ENCODE results near the gene PARP4. TPM values are rescaled to one million over a fixed set of nuclear protein-coding genes. Genes with fewer than 3 reads are reported as not detected.
"Not testable (repeated sequence)": the region's sequence is repeated elsewhere in the genome, so short reads cannot be mapped to it uniquely, and the experiment has no call there.

Gene PARP4
- total RNA-seq, 1 experiment from 2014 or later: 25.9 TPM

DNA sequence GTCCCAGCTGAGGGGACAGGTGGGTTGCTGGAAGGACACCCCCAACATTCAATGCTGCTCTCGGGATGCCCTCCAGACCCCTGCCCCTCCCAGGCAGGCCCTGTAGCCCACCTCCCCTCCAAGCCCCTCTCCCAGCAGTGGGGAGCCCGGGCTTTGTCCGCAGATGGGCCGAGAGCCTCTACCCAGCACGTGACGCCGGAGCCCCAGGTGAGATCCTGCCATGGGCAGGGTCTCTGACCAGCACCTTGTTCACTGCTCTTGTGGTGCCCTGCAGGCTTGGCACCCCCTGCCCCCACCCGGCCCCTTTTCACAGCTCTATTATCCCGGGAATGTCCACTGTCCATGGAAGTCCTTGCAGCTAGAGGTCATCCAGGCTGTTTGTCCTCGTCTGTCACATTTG is 126.7 kb downstream of the PARP4 start:
- no CpG with 5 or more reads among the region's 10 CpGs for WGBS (ENCODE audit: extremely low coverage, insufficient read length, low lambda C conversion rate)

DNA sequence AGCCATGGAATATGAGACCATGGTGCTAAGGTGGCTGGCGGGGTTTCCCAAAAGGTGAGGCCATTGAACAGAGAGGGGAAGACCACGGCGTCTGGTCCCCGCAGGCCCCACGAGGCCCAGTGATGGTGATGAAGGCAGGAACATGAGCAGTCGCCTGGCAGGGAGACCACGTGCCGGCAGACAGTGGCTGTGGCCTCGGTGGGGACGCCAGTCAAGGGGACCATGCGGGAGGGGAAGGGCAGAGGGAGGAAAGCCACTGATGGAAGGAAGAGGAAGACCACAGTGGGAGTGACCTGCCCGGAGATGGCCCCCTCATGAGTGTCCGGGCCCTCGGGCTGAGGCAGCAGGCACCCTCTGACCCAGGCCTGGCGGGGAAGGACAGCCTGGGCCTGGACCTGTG is 127.6 kb downstream of the PARP4 start:
- not testable (repeated sequence) for H3K4me1 ChIP-seq (ENCODE audit: insufficient read depth, low read length); H3K23ac ChIP-seq (ENCODE audit: insufficient read length, low read depth, low read length); H2BK5ac ChIP-seq (ENCODE audit: insufficient read length, low read length); H3K23me2 ChIP-seq (ENCODE audit: insufficient read length, low read depth, low read length, poor library complexity, severe bottlenecking); H3K36me3 Mint-ChIP-seq (ENCODE audit: insufficient read depth in 1 of 3, low read depth in 3 of 3); H3K27me3 Mint-ChIP-seq (ENCODE audit: low read depth); H2BK20ac ChIP-seq (ENCODE audit: low read depth, low read length, poor library complexity, severe bottlenecking); H2AFZ ChIP-seq (ENCODE audit: low read length); H2BK120ac ChIP-seq (ENCODE audit: low read depth, low read length, poor library complexity, severe bottlenecking); H3K18ac ChIP-seq (ENCODE audit: insufficient read length, low read depth, low read length); H4K91ac ChIP-seq (ENCODE audit: insufficient read length, low read depth, low read length); H3K27me3 ChIP-seq (ENCODE audit: insufficient read depth, low read length); H4K20me1 ChIP-seq (ENCODE audit: control insufficient read depth, insufficient read depth, insufficient read length); H3K9me3 Mint-ChIP-seq; H3T11ph ChIP-seq (ENCODE audit: low read length); H3K14ac ChIP-seq (ENCODE audit: insufficient read depth, low read length); H3K9me3 ChIP-seq (ENCODE audit: control insufficient read depth, low read depth, low read length); H3K4ac ChIP-seq (ENCODE audit: low read depth, low read length); H3K4me3 Mint-ChIP-seq; H4K8ac ChIP-seq (replicated peaks; ENCODE audit: insufficient read length, low read depth, low read length); H2AK5ac ChIP-seq (ENCODE audit: insufficient read length, low read length); H3K56ac ChIP-seq (ENCODE audit: insufficient read length, low read depth, low read length); H3K79me2 ChIP-seq (ENCODE audit: insufficient read depth, low read length); H2BK15ac ChIP-seq (ENCODE audit: low read depth, low read length); H2BK12ac ChIP-seq (ENCODE audit: insufficient read length, low read depth, low read length); H3K4me2 ChIP-seq (ENCODE audit: insufficient read depth, insufficient read length, low read length); DNase-seq; H3K79me1 ChIP-seq (ENCODE audit: insufficient read depth, low read depth, low read length, poor library complexity, severe bottlenecking); H3K9ac ChIP-seq (ENCODE audit: extremely low read depth, insufficient read length, low read length); H3K27ac ChIP-seq (ENCODE audit: insufficient read length, low read depth, low read length); H4K5ac ChIP-seq (ENCODE audit: insufficient read length, low read depth, low read length)
- Mint-ChIP-seq H3K4me1 (peaks cover 10 to 11% of the 10 kb centered on the region in 2 experiments), H3K27ac (peak overlapping the region in 1 of 3 experiments; percentile 91; a peak in 1 of 7 replicates)
- WGBS (ENCODE audit: extremely low coverage, insufficient read length, low lambda C conversion rate): no CpG with 5 or more reads among the region's 15 CpGs

More for the DNA sequence above, 126.7 kb downstream of the PARP4 start:
- no peak overlapping the region for H3K18ac ChIP-seq (ENCODE audit: insufficient read length, low read depth, low read length)
- no peak overlapping the region for H3K4me2 ChIP-seq (ENCODE audit: insufficient read depth, insufficient read length, low read length)
- no peak overlapping the region for H3K27ac Mint-ChIP-seq
- no peak overlapping the region for H3K23ac ChIP-seq (ENCODE audit: insufficient read length, low read depth, low read length)
- H3K79me2 ChIP-seq (ENCODE audit: insufficient read depth, low read length): no peaks in the 10 kb centered on the region
- no peaks in the 10 kb centered on the region; the same call in none of the 2 replicates for H3K27me3 Mint-ChIP-seq (ENCODE audit: low read depth)
- H3T11ph ChIP-seq (ENCODE audit: low read length): no peak overlapping the region
- no peak overlapping the region for H4K5ac ChIP-seq (ENCODE audit: insufficient read length, low read depth, low read length)
- no peak overlapping the region for H3K27ac ChIP-seq (ENCODE audit: insufficient read length, low read depth, low read length)
- H2BK20ac ChIP-seq (ENCODE audit: low read depth, low read length, poor library complexity, severe bottlenecking): no peak overlapping the region
- no peak overlapping the region for H3K9ac ChIP-seq (ENCODE audit: extremely low read depth, insufficient read length, low read length)
- H2BK12ac ChIP-seq (ENCODE audit: insufficient read length, low read depth, low read length): no peak overlapping the region
- DNase-seq: no peak
- no peak overlapping the region for H4K91ac ChIP-seq (ENCODE audit: insufficient read length, low read depth, low read length)
- no peak overlapping the region for H2BK120ac ChIP-seq (ENCODE audit: low read depth, low read length, poor library complexity, severe bottlenecking)
- H4K8ac ChIP-seq (replicated peaks; ENCODE audit: insufficient read length, low read depth, low read length): no peak overlapping the region
- H3K36me3 Mint-ChIP-seq (ENCODE audit: insufficient read depth in 1 of 3, low read depth in 3 of 3): no peaks in the 10 kb centered on the region; a peak in 2 of 7 replicates
- H2BK15ac ChIP-seq (ENCODE audit: low read depth, low read length): no peak overlapping the region
- no peaks in the 10 kb centered on the region for H3K4me1 ChIP-seq (ENCODE audit: insufficient read depth, low read length)
- H3K27me3 ChIP-seq (ENCODE audit: insufficient read depth, low read length): no peaks in the 10 kb centered on the region
- no peaks in the 10 kb centered on the region for H3K79me1 ChIP-seq (ENCODE audit: insufficient read depth, low read depth, low read length, poor library complexity, severe bottlenecking)
- no peak for TF ChIP-seq CTCF (conservative IDR thresholded peaks at IDR 0.05)
- H4K20me1 ChIP-seq (ENCODE audit: control insufficient read depth, insufficient read depth, insufficient read length): no peaks in the 10 kb centered on the region
- H3K14ac ChIP-seq (ENCODE audit: insufficient read depth, low read length): no peak overlapping the region
- H3K4me1 Mint-ChIP-seq: peaks cover 10 to 11% of the 10 kb centered on the region in 2 experiments
- H2AFZ ChIP-seq (ENCODE audit: low read length): no peak overlapping the region
- no peak overlapping the region for H3K4me3 Mint-ChIP-seq
- no peak overlapping the region for H3K56ac ChIP-seq (ENCODE audit: insufficient read length, low read depth, low read length)
- no peak overlapping the region for H3K4ac ChIP-seq (ENCODE audit: low read depth, low read length)
- H2BK5ac ChIP-seq (ENCODE audit: insufficient read length, low read length): no peak overlapping the region
- peaks cover 2% of the 10 kb centered on the region for H3K23me2 ChIP-seq (ENCODE audit: insufficient read length, low read depth, low read length, poor library complexity, severe bottlenecking)
- no peak overlapping the region for H2AK5ac ChIP-seq (ENCODE audit: insufficient read length, low read length)
- no peaks in the 10 kb centered on the region; a peak in 2 of 5 replicates for H3K9me3 Mint-ChIP-seq
- no peaks in the 10 kb centered on the region for H3K9me3 ChIP-seq (ENCODE audit: control insufficient read depth, low read depth, low read length)

Measured in H9 (cell line).